ENCODE data around the gene PPP4R2. TPM values are rescaled to one million over a fixed set of nuclear protein-coding genes. Genes with fewer than 3 reads are reported as not detected.
"Not testable (repeated sequence)": the region's sequence is repeated elsewhere in the genome, so short reads cannot be mapped to it uniquely, and the experiment has no call there.

Gene PPP4R2
- polyA plus RNA-seq, 3 donors: 6.5 to 31.5 (median 20.1) TPM

- H3K27ac ChIP-seq (ENCODE audit: low read depth, low read length): no peak overlapping the region
- WGBS, 3 donors: 79 to 94% (median 92%) methylated on average over 2 of the region's 2 CpGs
Measured at GRCh38 chr3:72973786-72974185, 22.8 kb upstream of the PPP4R2 start.

- WGBS, 3 donors: 90 to 95% (median 91%) methylated on average over 4 of the region's 4 CpGs
- H3K27ac ChIP-seq (ENCODE audit: low read depth, low read length): no peak overlapping the region
Measured at GRCh38 chr3:72974956-72975355, 21.7 kb upstream of the PPP4R2 start.

- no peak overlapping the region for H3K27ac ChIP-seq (ENCODE audit: low read depth, low read length)
- WGBS, 3 donors: 43 to 86% (median 75%) methylated on average over 1 of the region's 1 CpG
Measured at GRCh38 chr3:72976281-72976741, 20.3 kb upstream of the PPP4R2 start.

GRCh38 chr3:72977060-72977808 lies 19.4 kb upstream of the PPP4R2 start:
- no peak overlapping the region for H3K27ac ChIP-seq (ENCODE audit: low read depth, low read length)
- 60 to 86% (median 63%) methylated on average over 5 of the region's 5 CpGs for WGBS, 3 donors

GRCh38 chr3:72982609-72983366 lies 13.8 kb upstream of the PPP4R2 start:
- 68 to 91% (median 68%) methylated on average over 3 of the region's 3 CpGs for WGBS, 3 donors
- no peak overlapping the region for H3K27ac ChIP-seq (ENCODE audit: low read depth, low read length)

GRCh38 chr3:72985576-72985975 lies 11.0 kb upstream of the PPP4R2 start:
- WGBS, 3 donors: 57 to 100% (median 90%) methylated on average over 1 of the region's 1 CpG
- H3K27ac ChIP-seq (ENCODE audit: low read depth, low read length): no peak overlapping the region

- 76 to 82% (median 77%) methylated on average over 5 of the region's 5 CpGs for WGBS, 3 donors
Measured at GRCh38 chr3:72990701-72991395, 5.8 kb upstream of the PPP4R2 start.

GRCh38 chr3:72991522-72991921 lies 5.1 kb upstream of the PPP4R2 start:
- no peak overlapping the region for H3K27ac ChIP-seq (ENCODE audit: low read depth, low read length)
- 53 to 86% (median 65%) methylated on average over 2 of the region's 2 CpGs for WGBS, 3 donors

More at GRCh38 chr3:72990701-72991395, 5.8 kb upstream of the PPP4R2 start:
- no peak overlapping the region for H3K27ac ChIP-seq (ENCODE audit: low read depth, low read length)

- no peak overlapping the region for H3K27ac ChIP-seq (ENCODE audit: low read depth, low read length)
- 77 to 84% (median 82%) methylated on average over 6 of the region's 6 CpGs for WGBS, 3 donors
Measured at GRCh38 chr3:72993391-72993790, 3.2 kb upstream of the PPP4R2 start.

GRCh38 chr3:72995337-72995736 lies 1.3 kb upstream of the PPP4R2 start:
- no peak overlapping the region for H3K27ac ChIP-seq (ENCODE audit: low read depth, low read length)

GRCh38 chr3:72996121-72996472 lies 514 bp upstream of the PPP4R2 start:
- WGBS, 3 donors: 74 to 88% (median 77%) methylated on average over 20 of the region's 20 CpGs
- peak overlapping the region; percentile 95 for H3K27ac ChIP-seq (ENCODE audit: low read depth, low read length)

More at GRCh38 chr3:72995337-72995736, 1.3 kb upstream of the PPP4R2 start:
- WGBS, 3 donors: 82 to 89% (median 88%) methylated on average over 10 of the region's 10 CpGs

- 0 to 1% (median 1%) methylated on average over 16 of the region's 16 CpGs for WGBS, 3 donors
- peak overlapping the region; percentile 95 for H3K27ac ChIP-seq (ENCODE audit: low read depth, low read length)
Measured at GRCh38 chr3:72997421-72997961, 880 bp downstream of the PPP4R2 start.

- 15 to 40% (median 31%) methylated on average over 4 of the region's 4 CpGs for WGBS, 3 donors
- H3K27ac ChIP-seq (ENCODE audit: low read depth, low read length): no peak overlapping the region
Measured at GRCh38 chr3:72998466-72998865, 1.9 kb downstream of the PPP4R2 start.

GRCh38 chr3:72999951-73000350 lies 3.3 kb downstream of the PPP4R2 start:
- 37 to 67% (median 42%) methylated on average over 2 of the region's 2 CpGs for WGBS, 3 donors
- no peak overlapping the region for H3K27ac ChIP-seq (ENCODE audit: low read depth, low read length)

GRCh38 chr3:73003050-73003449 lies 6.4 kb downstream of the PPP4R2 start:
- WGBS, 3 donors: 82 to 96% (median 84%) methylated on average over 8 of the region's 8 CpGs
- H3K27ac ChIP-seq (ENCODE audit: low read depth, low read length): not testable (repeated sequence)

- H3K27ac ChIP-seq (ENCODE audit: low read depth, low read length): no peak overlapping the region
- 71 to 79% (median 79%) methylated on average over 4 of the region's 4 CpGs for WGBS, 3 donors
Measured at GRCh38 chr3:73004316-73004715, 7.7 kb downstream of the PPP4R2 start.

- 34 to 84% (median 63%) methylated on average over 6 of the region's 6 CpGs for WGBS, 3 donors
- H3K27ac ChIP-seq (ENCODE audit: low read depth, low read length): no peak overlapping the region
Measured at GRCh38 chr3:73007992-73008712, 11.5 kb downstream of the PPP4R2 start.

- WGBS, 3 donors: 69 to 89% (median 80%) methylated on average over 4 of the region's 4 CpGs
- no peak overlapping the region for H3K27ac ChIP-seq (ENCODE audit: low read depth, low read length)
Measured at GRCh38 chr3:73009008-73009407, 12.4 kb downstream of the PPP4R2 start.

Measured in adipose tissue (tissue), 3 donors.